Endothelial cell of umbilical vein (primary cell): ENCODE measurements around the gene KMT2C. TPM values are rescaled to one million over a fixed set of nuclear protein-coding genes. Genes with fewer than 3 reads are reported as not detected.

Experiments
- BruUV-seq: library from RNA; stranded (reverse); fragments of 400-500 nt; replicated peaks from 2 replicates; lab custom pipeline; 2021; lab: Mats Ljungman, UMichigan
- CTCF ChIA-PET: fragments of 300-600, 350-600 bp; sonication (Branson Sonifier 250); formaldehyde crosslinking; loops from one replicate; lab custom pipeline; 2021; ENCODE audit warnings: antibody characterized with exemption, inconsistent platforms; lab: Charles Lee
- POLR2A ChIA-PET: fragments of 300-600, 350-600 bp; sonication (Branson Sonifier 250); formaldehyde crosslinking; loops from one replicate; lab custom pipeline; 2021; ENCODE audit warnings: antibody characterized with exemption, inconsistent platforms; lab: Charles Lee
- DNase-seq: peaks from one replicate; pipeline ENCODE4 v3.0.0-alpha.2; 2011; ENCODE audit warnings: low read depth, low spot score
- FAIRE-seq: peaks from 2 replicates; lab custom pipeline; 2011; peaks lifted over from hg19 to GRCh38; lab: Jason Lieb, UNC
- H2AFZ ChIP-seq: 2 replicates; pipeline ENCODE4 v1.6.0; 2012; ENCODE audit warnings: low read depth, low read length, control low read depth, inconsistent platforms
- H3K27ac ChIP-seq: 2 replicates; pipeline ENCODE4 v1.5.1; 2011; ENCODE audit warnings: low read depth, mild to moderate bottlenecking, control low read depth, low read length, moderate library complexity; ENCODE audit not compliant: insufficient read depth
- H3K27me3 ChIP-seq, 2 experiments: 2 replicates each; pipeline versions ENCODE4 v1.6.0 to v1.6.1; 2011; ENCODE audit warnings: low read length in 2 of 2, mixed read lengths in 1 of 2; ENCODE audit not compliant: control insufficient read depth in 2 of 2, insufficient read depth in 2 of 2
- H3K36me3 ChIP-seq, 2 experiments: 2 replicates in 1 of 2; 3 replicates in 1 of 2; pipeline ENCODE4 v1.5.1; 2011; ENCODE audit warnings: low read length in 2 of 2, mild to moderate bottlenecking in 1 of 2, moderate library complexity in 1 of 2; ENCODE audit not compliant: control insufficient read depth in 2 of 2, insufficient read depth in 2 of 2; ENCODE audit errors: extremely low read depth in 1 of 2
- H3K4me1 ChIP-seq: 3 replicates; pipeline ENCODE4 v1.5.1; 2011; ENCODE audit warnings: mild to moderate bottlenecking, low read length; ENCODE audit not compliant: control insufficient read depth, insufficient read depth; ENCODE audit errors: extremely low read depth
- H3K4me2 ChIP-seq: 2 replicates; pipeline ENCODE4 v1.6.1; 2011; ENCODE audit warnings: low read length, control low read depth, mixed read lengths; ENCODE audit not compliant: insufficient read depth
- H3K4me3 ChIP-seq, 3 experiments: fragments of 200-600 bp in 1 of 3; sonication (generic), shearing (Covaris generic) in 1 of 3; replicated peaks in 1 of 3; 2 replicates each; pipeline ENCODE4 v1.5.1; 2011 to 2016; ENCODE audit warnings: control low read depth in 3 of 3, low read length in 3 of 3, mild to moderate bottlenecking in 2 of 3, inconsistent platforms in 1 of 3, low read depth in 1 of 3, moderate library complexity in 1 of 3; ENCODE audit not compliant: insufficient read depth in 1 of 3
- H3K79me2 ChIP-seq: 2 replicates; pipeline ENCODE4 v1.6.0; 2012; ENCODE audit warnings: low read length, inconsistent platforms; ENCODE audit not compliant: control insufficient read depth, insufficient read depth
- H3K9ac ChIP-seq: replicated peaks from 2 replicates; pipeline ENCODE3; 2011; ENCODE audit warnings: low read length, control low read depth; ENCODE audit not compliant: insufficient read depth; ENCODE audit errors: extremely low read depth
- H3K9me1 ChIP-seq: replicated peaks from 3 replicates; pipeline ENCODE4 v1.6.0; 2011; ENCODE audit warnings: mild to moderate bottlenecking, low read length; ENCODE audit not compliant: control insufficient read depth, insufficient read depth; ENCODE audit errors: extremely low read depth
- H3K9me3 ChIP-seq: replicated peaks from 2 replicates; pipeline ENCODE4 v1.5.1; 2012; ENCODE audit warnings: low read length, inconsistent platforms; ENCODE audit not compliant: control insufficient read depth, insufficient read depth
- H4K20me1 ChIP-seq: replicated peaks from 2 replicates; pipeline ENCODE3; 2011; ENCODE audit warnings: mild to moderate bottlenecking, low read length; ENCODE audit not compliant: control insufficient read depth, insufficient read depth; ENCODE audit errors: extremely low read depth
- EZH2 ChIP-seq: IDR thresholded peaks from 2 replicates; pipeline ENCODE4 v1.6.1; 2012; ENCODE audit warnings: borderline replicate concordance, low read depth, mild to moderate bottlenecking, moderate library complexity, low read length, inconsistent platforms; ENCODE audit not compliant: severe bottlenecking
- FOS ChIP-seq: IDR thresholded peaks from 2 replicates; pipeline ENCODE4 v1.6.1; 2011; ENCODE audit warnings: mild to moderate bottlenecking, low read length, moderate library complexity, borderline replicate concordance; ENCODE audit not compliant: insufficient read depth
- GATA2 ChIP-seq: IDR thresholded peaks from 2 replicates; pipeline ENCODE4 v1.7.0; 2011; ENCODE audit warnings: low read depth, mild to moderate bottlenecking, moderate library complexity, mixed read lengths, low read length; ENCODE audit not compliant: insufficient read length, insufficient read depth
- JUN ChIP-seq: IDR thresholded peaks from 2 replicates; pipeline ENCODE4 v1.6.1; 2011; ENCODE audit warnings: borderline replicate concordance, low read depth; ENCODE audit not compliant: insufficient read length, insufficient read depth
- MYC ChIP-seq: IDR thresholded peaks from one replicate; pipeline ENCODE4 v1.6.1; 2011; ENCODE audit warnings: mild to moderate bottlenecking, low read depth, low read length
- POLR2A ChIP-seq: IDR thresholded peaks from 2 replicates; pipeline ENCODE4 v1.6.1; 2012; ENCODE audit warnings: low read depth, mild to moderate bottlenecking, control low read depth, low read length
- POLR2AphosphoS5 ChIP-seq: IDR thresholded peaks from 2 replicates; pipeline ENCODE4 v1.6.1; 2012; ENCODE audit warnings: low read depth, mild to moderate bottlenecking, control low read depth, low read length, moderate library complexity; ENCODE audit not compliant: insufficient read depth
- dilution Hi-C: fragments of 300-500 bp; cut with MboI; formaldehyde crosslinking; loops from one replicate; pipeline ENCODE4 v1.15.0; 2019; ENCODE audit warnings: low sequenced_read_pairs; ENCODE audit not compliant: extremely low pct_ligation_motif_present
- intact Hi-C: fragments of 100-400 bp; cut with micrococcal nuclease; formaldehyde crosslinking; loops from one replicate; pipeline ENCODE4 v1.10.0; 2022
- polyA plus RNA-seq, 4 experiments: library from polyadenylated mRNA; depleted of rRNA in 3 of 4; stranded (reverse) in 3 of 4; unstranded in 1 of 4; fragments of >200 nt; gene quantifications; 2 replicates each; pipeline versions ENCODE4 v1.2.1 to v1.2.3, GENCODE V29; 2011 to 2012; ENCODE audit warnings: missing spikeins in 1 of 4
- total RNA-seq: library from RNA; stranded (reverse); gene quantifications from 2 replicates; pipeline ENCODE4 v1.2.3, GENCODE V29; 2021
- TF ChIP-seq, protein P1 (sequence below): IDR thresholded peaks from 2 replicates; pipeline ENCODE4 v1.6.1; 2011; ENCODE audit not compliant: insufficient read depth, insufficient read length
- TF ChIP-seq, protein P2 (sequence below), 2 donors: IDR thresholded peaks; 1 replicate in 1 of 2; 2 replicates in 1 of 2; pipeline ENCODE4 v1.5.1; 2011; ENCODE audit warnings: low read length in 2 of 2, mild to moderate bottlenecking in 2 of 2, moderate library complexity in 2 of 2, control low read depth in 1 of 2, inconsistent platforms in 1 of 2, low read depth in 1 of 2; ENCODE audit not compliant: insufficient read depth in 1 of 2; ENCODE audit errors: extremely low read depth in 1 of 2

Gene KMT2C
- total and polyA plus RNA-seq, 2 donors (not counting 3 experiments of a cell fraction or from before 2014, with no cell fraction given) = 8.0 to 53.7 TPM

DNA sequence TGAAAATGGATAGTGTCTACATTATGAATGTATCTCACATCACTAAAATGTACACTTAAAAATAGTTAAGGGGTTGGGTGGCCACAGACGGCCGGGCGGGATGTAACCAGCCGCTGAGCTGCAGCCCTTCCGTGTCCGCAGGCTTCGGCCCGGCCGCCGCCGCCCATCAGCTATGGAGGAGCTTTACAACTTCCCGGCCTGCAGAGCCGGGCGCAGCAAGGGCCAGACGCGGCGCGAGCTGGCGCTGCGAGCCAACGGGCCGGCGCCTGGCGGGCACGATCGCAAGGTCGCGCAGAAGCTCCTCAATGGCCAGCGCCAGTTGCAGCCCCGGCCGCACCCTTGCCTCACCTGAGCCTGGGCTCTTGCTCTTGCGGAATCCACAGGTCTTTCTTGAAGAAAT, 69.1 kb downstream of the KMT2C start:
- no peak for TF ChIP-seq FOS
- TF ChIP-seq, protein P1, sequence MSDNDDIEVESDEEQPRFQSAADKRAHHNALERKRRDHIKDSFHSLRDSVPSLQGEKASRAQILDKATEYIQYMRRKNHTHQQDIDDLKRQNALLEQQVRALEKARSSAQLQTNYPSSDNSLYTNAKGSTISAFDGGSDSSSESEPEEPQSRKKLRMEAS = no peak
- no peak for TF ChIP-seq MYC
- TF ChIP-seq EZH2 = no peak
- peak; percentile 17 for TF ChIP-seq POLR2AphosphoS5
- TF ChIP-seq POLR2A = no peak
- TF ChIP-seq GATA2 = no peak
- Histone ChIP-seq H2AFZ (no peak overlapping the region), H3K9me1 (no peaks in the 10 kb centered on the region), H3K9me3 (no peaks in the 10 kb centered on the region), H3K9ac (no peak overlapping the region), H3K27ac (no peak overlapping the region), H3K27me3 (no peaks in the 10 kb centered on the region), H3K36me3 (no peaks in the 10 kb centered on the region), H3K4me2 (no peak overlapping the region), H3K4me3 (no peak overlapping the region), H3K4me1 (no peaks in the 10 kb centered on the region), H3K79me2 (peaks cover 77% of the 10 kb centered on the region), H4K20me1 (peaks cover 12% of the 10 kb centered on the region)
- CTCF ChIA-PET = interaction anchor here (0.6 to 1.1 kb wide), 3 partner anchors 19 to 67 kb away, joined by 4 to 5 read pairs (median 4); no protein-coding TSS in a partner anchor
- no TSS peak for BruUV-seq
- POLR2A ChIA-PET = no interaction called here
- peak; percentile 34 for DNase-seq
- intact Hi-C loops = no loop called here
- dilution Hi-C loops = no loop called here
- no peak for FAIRE-seq

DNA sequence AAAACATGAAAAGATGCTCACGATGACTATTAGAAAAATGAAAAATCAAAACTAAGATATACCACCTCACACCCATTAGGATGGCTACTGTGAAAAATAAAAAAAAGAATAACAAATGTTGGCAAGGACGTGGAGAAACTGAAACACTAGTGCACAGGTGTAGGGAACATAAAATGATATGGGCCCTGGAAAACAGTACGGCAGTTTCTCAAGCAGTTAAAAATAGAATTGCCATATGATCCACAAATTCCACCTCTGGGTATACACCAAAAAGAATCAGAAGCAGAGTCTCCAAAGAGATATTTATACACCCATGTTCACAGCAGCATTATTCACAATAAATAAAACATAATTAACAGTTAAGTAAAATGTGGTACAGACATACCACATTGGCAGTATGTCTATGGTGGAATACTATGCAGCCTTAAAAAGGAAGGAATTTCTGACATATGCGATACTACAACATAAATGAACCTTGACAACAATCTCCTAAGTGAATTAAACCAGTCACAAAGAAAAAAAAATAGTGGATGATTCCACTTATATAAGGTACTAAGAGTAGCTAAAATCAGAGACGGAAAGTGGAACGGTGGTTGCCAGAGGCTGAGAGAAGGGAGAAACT, 69.7 kb downstream of the KMT2C start:
- Histone ChIP-seq H3K4me3 (no peak overlapping the region), H2AFZ (no peak overlapping the region), H3K9me1 (no peaks in the 10 kb centered on the region), H3K4me1 (no peaks in the 10 kb centered on the region), H3K27me3 (no peaks in the 10 kb centered on the region), H3K9ac (no peak overlapping the region), H3K36me3 (no peaks in the 10 kb centered on the region), H3K4me2 (no peak overlapping the region), H3K9me3 (no peaks in the 10 kb centered on the region), H3K79me2 (peaks cover 74% of the 10 kb centered on the region), H3K27ac (no peak overlapping the region), H4K20me1 (peaks cover 12% of the 10 kb centered on the region)
- TF ChIP-seq, protein P1 = no peak
- TF ChIP-seq MYC = no peak
- TF ChIP-seq POLR2A = no peak
- TF ChIP-seq FOS = no peak
- TF ChIP-seq GATA2 = no peak
- TF ChIP-seq POLR2AphosphoS5 = no peak
- no peak for TF ChIP-seq JUN
- no peak for TF ChIP-seq EZH2
- TF ChIP-seq, protein P2, sequence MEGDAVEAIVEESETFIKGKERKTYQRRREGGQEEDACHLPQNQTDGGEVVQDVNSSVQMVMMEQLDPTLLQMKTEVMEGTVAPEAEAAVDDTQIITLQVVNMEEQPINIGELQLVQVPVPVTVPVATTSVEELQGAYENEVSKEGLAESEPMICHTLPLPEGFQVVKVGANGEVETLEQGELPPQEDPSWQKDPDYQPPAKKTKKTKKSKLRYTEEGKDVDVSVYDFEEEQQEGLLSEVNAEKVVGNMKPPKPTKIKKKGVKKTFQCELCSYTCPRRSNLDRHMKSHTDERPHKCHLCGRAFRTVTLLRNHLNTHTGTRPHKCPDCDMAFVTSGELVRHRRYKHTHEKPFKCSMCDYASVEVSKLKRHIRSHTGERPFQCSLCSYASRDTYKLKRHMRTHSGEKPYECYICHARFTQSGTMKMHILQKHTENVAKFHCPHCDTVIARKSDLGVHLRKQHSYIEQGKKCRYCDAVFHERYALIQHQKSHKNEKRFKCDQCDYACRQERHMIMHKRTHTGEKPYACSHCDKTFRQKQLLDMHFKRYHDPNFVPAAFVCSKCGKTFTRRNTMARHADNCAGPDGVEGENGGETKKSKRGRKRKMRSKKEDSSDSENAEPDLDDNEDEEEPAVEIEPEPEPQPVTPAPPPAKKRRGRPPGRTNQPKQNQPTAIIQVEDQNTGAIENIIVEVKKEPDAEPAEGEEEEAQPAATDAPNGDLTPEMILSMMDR (IDR thresholded peaks at IDR 0.05; ENCODE audit: extremely low read depth in 1 of 2, insufficient read depth in 1 of 2, low read depth in 1 of 2, low read length in 2 of 2) = no peak
- FAIRE-seq (no peak), DNase-seq (no peak)
- ChIA-PET POLR2A (no interaction called here), CTCF (interaction anchor here (0.6 to 1.1 kb wide), 3 partner anchors 18 to 68 kb away, joined by 4 to 5 read pairs (median 4); no protein-coding TSS in a partner anchor)
- intact Hi-C loops (no loop called here), dilution Hi-C loops (no loop called here)
- no TSS peak for BruUV-seq
